Breast epithelium (tissue), 3 donors: ENCODE results near the gene NINJ1.

Experiments
- POLR2A ChIP-seq: fragments of 450-650 bp; IDR thresholded peaks from one replicate; pipeline ENCODE4 v1.6.1; 2016; ENCODE audit warnings: antibody characterized with exemption, mild to moderate bottlenecking, moderate library complexity
- POLR2AphosphoS5 ChIP-seq, 3 donors: sonication (generic); formaldehyde crosslinking; IDR thresholded peaks; one replicate each; pipeline ENCODE4 v1.6.1; 2017; ENCODE audit warnings: antibody characterized with exemption in 3 of 3
- TF ChIP-seq, protein P1 (sequence below), 3 donors: fragments of 450-650 bp; IDR thresholded peaks; one replicate each; pipeline ENCODE4 v1.5.1; 2016 to 2017; ENCODE audit warnings: antibody characterized with exemption in 3 of 3, mild to moderate bottlenecking in 3 of 3, moderate library complexity in 3 of 3

DNA sequence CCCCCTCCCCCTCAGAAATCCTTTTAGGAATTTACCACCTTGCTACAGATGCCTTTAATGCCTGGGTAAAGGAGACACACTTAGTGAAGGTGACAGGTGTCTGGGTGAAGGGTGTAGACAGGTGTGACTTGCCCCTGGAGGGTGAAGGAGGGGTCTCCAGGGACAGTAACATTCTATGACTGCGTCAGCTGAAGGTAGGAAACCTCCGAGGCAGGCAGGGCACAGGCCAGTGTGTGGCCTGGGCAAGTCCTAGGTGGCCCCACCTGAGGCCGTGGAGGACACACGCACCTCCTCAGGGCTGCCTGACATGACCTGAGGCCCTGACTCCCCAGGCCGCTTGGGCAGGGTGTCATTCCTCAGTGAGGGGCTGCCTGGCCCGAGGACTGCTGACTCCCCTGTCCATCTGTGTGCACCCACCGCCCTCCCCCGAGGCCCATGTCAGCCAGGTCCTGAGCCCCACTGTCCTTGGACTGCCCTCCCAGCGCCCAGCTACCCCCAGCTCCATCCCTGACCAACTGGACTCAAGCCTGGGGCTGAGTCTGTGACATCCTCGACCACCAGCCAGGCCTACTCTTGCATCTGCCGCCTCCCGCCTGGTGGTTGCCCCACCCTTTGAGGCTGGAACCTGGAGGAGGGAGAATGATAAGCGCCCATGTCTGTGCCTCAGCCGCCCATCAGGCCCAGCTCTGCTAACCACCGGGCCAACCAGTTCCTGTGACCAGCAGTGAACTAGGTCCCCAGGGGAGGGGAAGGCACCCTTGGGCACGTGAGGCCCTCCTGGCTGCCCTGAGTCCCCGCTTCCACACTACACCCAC is 19.7 kb downstream of the NINJ1 start:
- TF ChIP-seq POLR2A (no peak), POLR2AphosphoS5 (IDR thresholded peaks at IDR 0.05) (no peak)
- TF ChIP-seq, protein P1, sequence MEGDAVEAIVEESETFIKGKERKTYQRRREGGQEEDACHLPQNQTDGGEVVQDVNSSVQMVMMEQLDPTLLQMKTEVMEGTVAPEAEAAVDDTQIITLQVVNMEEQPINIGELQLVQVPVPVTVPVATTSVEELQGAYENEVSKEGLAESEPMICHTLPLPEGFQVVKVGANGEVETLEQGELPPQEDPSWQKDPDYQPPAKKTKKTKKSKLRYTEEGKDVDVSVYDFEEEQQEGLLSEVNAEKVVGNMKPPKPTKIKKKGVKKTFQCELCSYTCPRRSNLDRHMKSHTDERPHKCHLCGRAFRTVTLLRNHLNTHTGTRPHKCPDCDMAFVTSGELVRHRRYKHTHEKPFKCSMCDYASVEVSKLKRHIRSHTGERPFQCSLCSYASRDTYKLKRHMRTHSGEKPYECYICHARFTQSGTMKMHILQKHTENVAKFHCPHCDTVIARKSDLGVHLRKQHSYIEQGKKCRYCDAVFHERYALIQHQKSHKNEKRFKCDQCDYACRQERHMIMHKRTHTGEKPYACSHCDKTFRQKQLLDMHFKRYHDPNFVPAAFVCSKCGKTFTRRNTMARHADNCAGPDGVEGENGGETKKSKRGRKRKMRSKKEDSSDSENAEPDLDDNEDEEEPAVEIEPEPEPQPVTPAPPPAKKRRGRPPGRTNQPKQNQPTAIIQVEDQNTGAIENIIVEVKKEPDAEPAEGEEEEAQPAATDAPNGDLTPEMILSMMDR (IDR thresholded peaks at IDR 0.05): no peak
